ENCODE data around the gene ABCG2.

ABCG2 gene

DNA sequence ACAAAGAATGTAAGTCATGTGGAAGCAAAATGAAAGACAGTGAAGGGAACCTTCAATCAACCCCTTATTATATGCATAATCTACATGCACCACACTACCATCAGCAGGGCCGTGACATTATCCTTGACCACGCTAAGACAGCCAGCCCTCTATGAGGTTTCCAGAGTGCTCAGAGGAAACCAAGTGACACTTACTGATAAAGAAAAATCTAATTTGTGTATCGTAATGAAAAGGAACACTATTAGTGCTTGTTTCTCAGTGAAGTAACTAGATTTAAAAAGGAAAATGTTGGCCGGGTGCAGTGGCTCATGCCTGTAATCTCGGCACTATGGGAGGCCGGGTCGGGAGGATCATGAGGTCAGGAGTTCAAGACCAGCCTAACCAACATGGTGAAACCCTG is 56.4 kb downstream of the ABCG2 start:
- Histone ChIP-seq H3K9ac (ENCODE audit: low read depth, low read length, poor library complexity) (no peak overlapping the region), H2BK5ac (ENCODE audit: low read length) (no peak overlapping the region), H3K4ac (ENCODE audit: low read length) (no peak overlapping the region), H2AK5ac (ENCODE audit: low read depth, low read length) (no peak overlapping the region), H3K4me3 (ENCODE audit: low read length in 2 of 2) (no peak overlapping the region), H3K4me2 (ENCODE audit: insufficient read depth, low read length, poor library complexity, severe bottlenecking) (no peak overlapping the region), H2BK15ac (ENCODE audit: low read length) (no peak overlapping the region), H3K36me3 (replicated peaks in 1 of 2; ENCODE audit: control insufficient read depth in 2 of 2, insufficient read depth in 2 of 2, low read length in 2 of 2) (no peaks in the 10 kb centered on the region), H3K18ac (ENCODE audit: low read length) (no peak overlapping the region), H3K27ac (replicated peaks; ENCODE audit: low read length) (no peak overlapping the region), H3K23ac (ENCODE audit: low read depth, low read length, poor library complexity) (no peak overlapping the region), H3K4me1 (ENCODE audit: control insufficient read depth in 2 of 2, insufficient read depth in 1 of 2, low read depth in 1 of 2, low read length in 2 of 2) (no peaks in the 10 kb centered on the region), H3K14ac (ENCODE audit: low read length) (no peak overlapping the region), H2BK12ac (ENCODE audit: low read length) (no peak overlapping the region), H2AFZ (ENCODE audit: low read length) (no peak overlapping the region), H3K79me1 (ENCODE audit: low read depth, low read length) (no peaks in the 10 kb centered on the region), H4K91ac (ENCODE audit: low read depth, low read length, poor library complexity) (no peak overlapping the region), H3K9me3 (replicated peaks in 1 of 2; ENCODE audit: control insufficient read depth in 2 of 2, insufficient read depth in 1 of 2, low read depth in 1 of 2, low read length in 2 of 2) (no peaks in the 10 kb centered on the region), H3K27me3 (ENCODE audit: control insufficient read depth in 3 of 3, insufficient read depth in 3 of 3, low read depth in 1 of 3, low read length in 3 of 3) (no peaks in the 10 kb centered on the region), H2BK120ac (ENCODE audit: low read depth, low read length) (no peak overlapping the region), H4K8ac (ENCODE audit: low read depth, low read length) (no peak overlapping the region)
- DNase-seq (ENCODE audit: low spot score): no peak
- no CpG with 5 or more reads among the region's 7 CpGs for WGBS, 2 donors (ENCODE audit: extremely low coverage in 2 of 2, insufficient read length in 2 of 2, insufficient replicate concordance in 1 of 2)

DNA sequence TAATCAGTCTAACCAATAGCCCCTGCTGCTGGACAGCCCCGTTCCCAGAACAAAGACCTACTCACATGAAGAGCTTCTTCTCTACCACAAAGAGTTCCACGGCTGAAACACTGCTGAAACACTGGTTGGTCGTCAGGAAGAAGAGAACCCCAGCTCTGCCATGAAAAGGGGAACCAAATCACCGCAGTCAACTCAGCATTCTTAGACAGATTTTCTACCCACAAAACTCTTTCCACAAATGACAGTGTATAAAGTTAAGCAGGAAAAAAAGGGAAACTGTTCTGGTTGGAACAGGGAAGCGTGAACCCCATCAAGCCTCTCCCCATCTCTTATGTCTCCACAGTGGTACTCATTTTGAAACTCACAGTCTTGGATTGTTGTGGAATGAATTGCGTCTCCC is 57.3 kb downstream of the ABCG2 start:
- H3K9ac ChIP-seq (ENCODE audit: low read depth, low read length, poor library complexity): no peak overlapping the region
- H2AK5ac ChIP-seq (ENCODE audit: low read depth, low read length): no peak overlapping the region
- H3K4me3 ChIP-seq (ENCODE audit: low read length in 2 of 2): no peak overlapping the region
- H3K14ac ChIP-seq (ENCODE audit: low read length): no peak overlapping the region
- H4K91ac ChIP-seq (ENCODE audit: low read depth, low read length, poor library complexity): no peak overlapping the region
- WGBS, 2 donors (ENCODE audit: extremely low coverage in 2 of 2, insufficient read length in 2 of 2, insufficient replicate concordance in 1 of 2): no CpG with 5 or more reads among the region's 6 CpGs
- H3K4ac ChIP-seq (ENCODE audit: low read length): no peak overlapping the region
- H3K9me3 ChIP-seq (replicated peaks in 1 of 2; ENCODE audit: control insufficient read depth in 2 of 2, insufficient read depth in 1 of 2, low read depth in 1 of 2, low read length in 2 of 2): no peaks in the 10 kb centered on the region
- H3K27me3 ChIP-seq (ENCODE audit: control insufficient read depth in 3 of 3, insufficient read depth in 3 of 3, low read depth in 1 of 3, low read length in 3 of 3): no peaks in the 10 kb centered on the region
- H2BK15ac ChIP-seq (ENCODE audit: low read length): no peak overlapping the region
- H3K79me1 ChIP-seq (ENCODE audit: low read depth, low read length): no peaks in the 10 kb centered on the region
- no peak overlapping the region for H2BK5ac ChIP-seq (ENCODE audit: low read length)
- no peak overlapping the region for H3K27ac ChIP-seq (replicated peaks; ENCODE audit: low read length)
- no peak overlapping the region for H3K23ac ChIP-seq (ENCODE audit: low read depth, low read length, poor library complexity)
- H2BK120ac ChIP-seq (ENCODE audit: low read depth, low read length): no peak overlapping the region
- H3K4me1 ChIP-seq (ENCODE audit: control insufficient read depth in 2 of 2, insufficient read depth in 1 of 2, low read depth in 1 of 2, low read length in 2 of 2): no peaks in the 10 kb centered on the region
- H3K36me3 ChIP-seq (replicated peaks in 1 of 2; ENCODE audit: control insufficient read depth in 2 of 2, insufficient read depth in 2 of 2, low read length in 2 of 2): no peaks in the 10 kb centered on the region
- no peak overlapping the region for H2AFZ ChIP-seq (ENCODE audit: low read length)
- DNase-seq (ENCODE audit: low spot score): no peak
- H3K18ac ChIP-seq (ENCODE audit: low read length): no peak overlapping the region
- H3K4me2 ChIP-seq (ENCODE audit: insufficient read depth, low read length, poor library complexity, severe bottlenecking): no peak overlapping the region
- H2BK12ac ChIP-seq (ENCODE audit: low read length): no peak overlapping the region
- H4K8ac ChIP-seq (ENCODE audit: low read depth, low read length): no peak overlapping the region

DNA sequence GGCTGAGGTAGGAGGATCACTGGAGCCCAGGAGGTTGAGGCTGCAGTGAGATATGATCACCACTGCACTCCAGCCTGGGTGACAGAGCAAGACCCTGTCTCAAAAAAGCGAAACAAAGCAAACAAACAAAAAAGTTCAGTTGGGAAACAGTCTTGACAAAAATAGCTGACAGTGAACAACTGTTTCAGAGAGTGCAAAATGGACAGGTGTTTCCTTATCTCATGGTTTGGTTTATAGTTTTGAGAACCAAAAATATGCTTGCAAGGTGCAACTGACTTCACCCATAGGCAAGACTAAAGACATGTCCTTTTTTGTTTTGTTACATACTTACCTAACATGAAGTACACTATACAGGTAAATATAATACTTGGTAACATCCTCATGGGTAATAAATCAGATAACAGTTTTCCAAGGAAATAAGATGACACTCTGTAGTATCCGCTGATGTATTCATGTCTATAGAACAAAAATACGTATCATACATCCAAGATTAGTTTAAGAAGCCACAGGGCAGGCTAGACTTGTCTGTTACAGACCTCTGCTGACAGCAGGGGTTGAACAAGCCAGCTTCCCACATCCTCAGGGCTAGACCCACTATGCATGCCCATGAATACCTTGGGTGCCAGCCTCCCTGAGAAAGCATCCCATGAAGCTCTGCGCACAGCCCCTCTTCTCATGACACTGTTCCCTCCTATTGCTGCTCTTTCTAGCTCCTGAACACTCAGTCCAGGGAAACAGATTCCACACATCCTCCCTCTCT is 59.3 kb downstream of the ABCG2 start:
- H3K9me3 ChIP-seq (replicated peaks in 1 of 2; ENCODE audit: control insufficient read depth in 2 of 2, insufficient read depth in 1 of 2, low read depth in 1 of 2, low read length in 2 of 2): no peaks in the 10 kb centered on the region
- H3K18ac ChIP-seq (ENCODE audit: low read length): no peak overlapping the region
- no peak overlapping the region for H2BK15ac ChIP-seq (ENCODE audit: low read length)
- H4K91ac ChIP-seq (ENCODE audit: low read depth, low read length, poor library complexity): no peak overlapping the region
- no peaks in the 10 kb centered on the region for H3K79me1 ChIP-seq (ENCODE audit: low read depth, low read length)
- no peak overlapping the region for H2BK12ac ChIP-seq (ENCODE audit: low read length)
- no peaks in the 10 kb centered on the region for H3K4me1 ChIP-seq (ENCODE audit: control insufficient read depth in 2 of 2, insufficient read depth in 1 of 2, low read depth in 1 of 2, low read length in 2 of 2)
- no peak overlapping the region for H2BK120ac ChIP-seq (ENCODE audit: low read depth, low read length)
- H4K8ac ChIP-seq (ENCODE audit: low read depth, low read length): no peak overlapping the region
- H3K9ac ChIP-seq (ENCODE audit: low read depth, low read length, poor library complexity): no peak overlapping the region
- no peak overlapping the region for H2BK5ac ChIP-seq (ENCODE audit: low read length)
- no peak overlapping the region for H3K4me2 ChIP-seq (ENCODE audit: insufficient read depth, low read length, poor library complexity, severe bottlenecking)
- no peak overlapping the region for H3K14ac ChIP-seq (ENCODE audit: low read length)
- no peak overlapping the region for H2AK5ac ChIP-seq (ENCODE audit: low read depth, low read length)
- H2AFZ ChIP-seq (ENCODE audit: low read length): no peak overlapping the region
- H3K23ac ChIP-seq (ENCODE audit: low read depth, low read length, poor library complexity): no peak overlapping the region
- H3K4ac ChIP-seq (ENCODE audit: low read length): no peak overlapping the region
- no peaks in the 10 kb centered on the region for H3K36me3 ChIP-seq (replicated peaks in 1 of 2; ENCODE audit: control insufficient read depth in 2 of 2, insufficient read depth in 2 of 2, low read length in 2 of 2)
- WGBS, 2 donors (ENCODE audit: extremely low coverage in 2 of 2, insufficient read length in 2 of 2, insufficient replicate concordance in 1 of 2): no CpG with 5 or more reads among the region's 4 CpGs
- H3K4me3 ChIP-seq (ENCODE audit: low read length in 2 of 2): no peak overlapping the region
- H3K27me3 ChIP-seq (ENCODE audit: control insufficient read depth in 3 of 3, insufficient read depth in 3 of 3, low read depth in 1 of 3, low read length in 3 of 3): no peaks in the 10 kb centered on the region
- no peak overlapping the region for H3K27ac ChIP-seq (replicated peaks; ENCODE audit: low read length)
- DNase-seq (ENCODE audit: low spot score): no peak

DNA sequence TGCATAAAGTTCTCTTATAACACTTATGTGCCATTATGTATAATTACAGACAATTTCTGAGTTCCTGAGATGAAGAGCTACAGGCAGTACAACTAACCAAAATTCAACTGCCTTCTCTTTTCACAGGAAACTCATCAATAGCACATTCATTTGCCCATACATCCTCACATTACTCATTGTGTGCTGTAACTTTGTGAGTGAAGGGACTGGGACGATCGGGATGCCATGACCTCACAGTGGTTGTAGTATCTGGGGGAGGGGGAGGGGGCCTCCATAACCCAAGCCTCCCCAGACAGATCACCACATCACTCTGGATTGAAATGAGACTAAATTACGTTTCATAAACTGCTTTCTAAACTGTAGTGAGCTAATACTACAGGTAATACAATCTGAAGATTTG is 60.7 kb downstream of the ABCG2 start:
- Histone ChIP-seq H4K8ac (ENCODE audit: low read depth, low read length) (no peak overlapping the region), H2AK5ac (ENCODE audit: low read depth, low read length) (no peak overlapping the region), H2BK5ac (ENCODE audit: low read length) (no peak overlapping the region), H4K91ac (ENCODE audit: low read depth, low read length, poor library complexity) (no peak overlapping the region), H2BK12ac (ENCODE audit: low read length) (no peak overlapping the region), H3K79me1 (ENCODE audit: low read depth, low read length) (no peaks in the 10 kb centered on the region), H2AFZ (ENCODE audit: low read length) (no peak overlapping the region), H3K27ac (replicated peaks; ENCODE audit: low read length) (no peak overlapping the region), H3K18ac (ENCODE audit: low read length) (no peak overlapping the region), H2BK120ac (ENCODE audit: low read depth, low read length) (no peak overlapping the region), H3K14ac (ENCODE audit: low read length) (no peak overlapping the region), H3K4ac (ENCODE audit: low read length) (no peak overlapping the region), H3K4me1 (ENCODE audit: control insufficient read depth in 2 of 2, insufficient read depth in 1 of 2, low read depth in 1 of 2, low read length in 2 of 2) (no peaks in the 10 kb centered on the region), H3K4me2 (ENCODE audit: insufficient read depth, low read length, poor library complexity, severe bottlenecking) (no peak overlapping the region), H3K27me3 (ENCODE audit: control insufficient read depth in 3 of 3, insufficient read depth in 3 of 3, low read depth in 1 of 3, low read length in 3 of 3) (no peaks in the 10 kb centered on the region), H3K9ac (ENCODE audit: low read depth, low read length, poor library complexity) (no peak overlapping the region), H2BK15ac (ENCODE audit: low read length) (no peak overlapping the region), H3K36me3 (replicated peaks in 1 of 2; ENCODE audit: control insufficient read depth in 2 of 2, insufficient read depth in 2 of 2, low read length in 2 of 2) (no peaks in the 10 kb centered on the region), H3K23ac (ENCODE audit: low read depth, low read length, poor library complexity) (no peak overlapping the region), H3K4me3 (ENCODE audit: low read length in 2 of 2) (no peak overlapping the region), H3K9me3 (replicated peaks in 1 of 2; ENCODE audit: control insufficient read depth in 2 of 2, insufficient read depth in 1 of 2, low read depth in 1 of 2, low read length in 2 of 2) (no peaks in the 10 kb centered on the region)
- WGBS, 2 donors (ENCODE audit: extremely low coverage in 2 of 2, insufficient read length in 2 of 2, insufficient replicate concordance in 1 of 2): no CpG with 5 or more reads among the region's 3 CpGs
- no peak for DNase-seq (ENCODE audit: low spot score)

Data from neuronal stem cell (in vitro differentiated cells).